WTC11 (cell line): Measurements from ENCODE around the gene METTL9. TPM values are rescaled to one million over a fixed set of nuclear protein-coding genes. Genes with fewer than 3 reads are reported as not detected.

Experiments used
- ATAC-seq: fragments of 200-7000 bp; cut with Tn5 transposase; 2 replicates; pipeline ENCODE4 v1.10.0; 2021; ENCODE audit warnings: mild to moderate bottlenecking, moderate library complexity
- CTCF ChIA-PET: fragments of 300-600 bp; sonication (Branson Sonifier 250); formaldehyde crosslinking; loops from one replicate; lab custom pipeline; 2021; ENCODE audit warnings: antibody characterized with exemption; lab: Charles Lee
- POLR2A ChIA-PET: fragments of 350-600 bp; sonication (Branson Sonifier 250); formaldehyde crosslinking; loops from one replicate; lab custom pipeline; 2021; ENCODE audit warnings: antibody characterized with exemption; lab: Charles Lee
- DNase-seq: peaks from one replicate; pipeline ENCODE4 v3.0.0; 2021; ENCODE audit warnings: low spot score
- H3K27ac Mint-ChIP-seq: 2 replicates; pipeline ENCODE4 v1.8.0; 2021; ENCODE audit warnings: mixed read lengths
- H3K27me3 Mint-ChIP-seq: 2 replicates; pipeline ENCODE4 v1.8.0; 2021; ENCODE audit warnings: low read depth, mild to moderate bottlenecking, moderate library complexity, mixed read lengths
- H3K36me3 Mint-ChIP-seq: 2 replicates; pipeline ENCODE4 v1.8.0; 2021; ENCODE audit warnings: mixed read lengths
- H3K4me1 Mint-ChIP-seq: 2 replicates; pipeline ENCODE4 v1.8.0; 2022; ENCODE audit warnings: mixed read lengths
- H3K4me3 Mint-ChIP-seq: 2 replicates; pipeline ENCODE4 v1.8.0; 2021; ENCODE audit warnings: mild to moderate bottlenecking, moderate library complexity, mixed read lengths
- H3K9me3 Mint-ChIP-seq: 2 replicates; pipeline ENCODE4 v1.8.0; 2021; ENCODE audit warnings: mixed read lengths
- FOXK1 ChIP-seq: sonication (generic); formaldehyde crosslinking; IDR thresholded peaks from 2 replicates; pipeline ENCODE4 v1.8.0; 2022; ENCODE audit warnings: mild to moderate bottlenecking, moderate library complexity, missing genetic modification reagents
- NFATC4 ChIP-seq: fragments of 250-450 bp; sonication (Bioruptor Pico); IDR thresholded peaks from 2 replicates; pipeline ENCODE4 v1.9.0; 2021; ENCODE audit warnings: mild to moderate bottlenecking
- SOX15 ChIP-seq: fragments of 250-450 bp; sonication (Bioruptor Pico); IDR thresholded peaks from 2 replicates; pipeline ENCODE4 v1.9.0; 2021; ENCODE audit warnings: mild to moderate bottlenecking
- ZNF138 ChIP-seq: sonication (generic); formaldehyde crosslinking; conservative IDR thresholded peaks from 2 replicates; pipeline ENCODE4 v1.8.1; 2022; ENCODE audit warnings: mild to moderate bottlenecking, moderate library complexity, missing genetic modification reagents
- ZNF219 ChIP-seq: sonication (generic); formaldehyde crosslinking; IDR thresholded peaks from 2 replicates; pipeline ENCODE4 v1.8.0; 2023; ENCODE audit warnings: missing genetic modification reagents, mild to moderate bottlenecking, borderline replicate concordance
- ZNF416 ChIP-seq: fragments of 250-450 bp; sonication (Bioruptor Pico); IDR thresholded peaks from 2 replicates; pipeline ENCODE4 v1.9.0; 2021; ENCODE audit warnings: mild to moderate bottlenecking, inconsistent platforms
- total RNA-seq: library from RNA; stranded (reverse); gene quantifications from 3 replicates; pipeline ENCODE4 v1.2.3, GENCODE V29; 2021
- TF ChIP-seq, protein P1 (sequence below): sonication (generic); formaldehyde crosslinking; IDR thresholded peaks from 2 replicates; pipeline ENCODE4 v1.8.0; 2023; ENCODE audit warnings: missing genetic modification reagents, mild to moderate bottlenecking, borderline replicate concordance
- TF ChIP-seq, protein P2 (sequence below): fragments of 250-450 bp; sonication (Bioruptor Pico); IDR thresholded peaks from 2 replicates; pipeline ENCODE4 v1.8.0; 2021; ENCODE audit warnings: mild to moderate bottlenecking
- TF ChIP-seq, protein P3 (sequence below): fragments of 250-450 bp; sonication (Bioruptor Pico); IDR thresholded peaks from 2 replicates; pipeline ENCODE4 v1.9.0; 2021; ENCODE audit warnings: mild to moderate bottlenecking, borderline replicate concordance
- TF ChIP-seq, protein P4 (sequence below): sonication (generic); formaldehyde crosslinking; conservative IDR thresholded peaks from 2 replicates; pipeline ENCODE4 v1.8.1; 2023; ENCODE audit warnings: mild to moderate bottlenecking, low read depth, missing genetic modification reagents, moderate library complexity
- TF ChIP-seq, protein P5 (sequence below): sonication (generic); formaldehyde crosslinking; IDR thresholded peaks from 2 replicates; pipeline ENCODE4 v1.8.1; 2023; ENCODE audit warnings: mild to moderate bottlenecking, missing genetic modification reagents, moderate library complexity

The METTL9 gene
- total RNA-seq, 1 experiment from 2014 or later, result 94.6 TPM

DNA sequence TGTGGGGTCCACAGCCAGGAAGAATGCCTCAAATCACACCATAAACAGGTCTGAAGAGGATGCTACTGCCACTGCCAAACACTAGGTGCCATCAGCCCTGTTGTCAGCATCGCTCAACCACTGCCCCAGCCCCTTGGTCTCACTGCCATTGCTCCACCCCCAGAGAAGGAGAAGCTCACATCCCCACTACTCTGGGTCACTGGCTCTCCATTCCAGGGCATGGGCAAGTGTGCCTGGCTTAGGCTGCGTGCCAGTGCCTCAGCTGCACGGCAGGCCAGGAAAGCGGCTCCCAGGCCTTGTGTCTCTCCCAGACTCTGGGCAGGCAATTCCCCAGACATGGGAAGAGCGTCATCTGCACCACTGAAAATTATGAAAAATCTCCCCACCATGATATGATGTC, 54.2 kb downstream of the METTL9 start (continued):
- TF ChIP-seq, protein P1, sequence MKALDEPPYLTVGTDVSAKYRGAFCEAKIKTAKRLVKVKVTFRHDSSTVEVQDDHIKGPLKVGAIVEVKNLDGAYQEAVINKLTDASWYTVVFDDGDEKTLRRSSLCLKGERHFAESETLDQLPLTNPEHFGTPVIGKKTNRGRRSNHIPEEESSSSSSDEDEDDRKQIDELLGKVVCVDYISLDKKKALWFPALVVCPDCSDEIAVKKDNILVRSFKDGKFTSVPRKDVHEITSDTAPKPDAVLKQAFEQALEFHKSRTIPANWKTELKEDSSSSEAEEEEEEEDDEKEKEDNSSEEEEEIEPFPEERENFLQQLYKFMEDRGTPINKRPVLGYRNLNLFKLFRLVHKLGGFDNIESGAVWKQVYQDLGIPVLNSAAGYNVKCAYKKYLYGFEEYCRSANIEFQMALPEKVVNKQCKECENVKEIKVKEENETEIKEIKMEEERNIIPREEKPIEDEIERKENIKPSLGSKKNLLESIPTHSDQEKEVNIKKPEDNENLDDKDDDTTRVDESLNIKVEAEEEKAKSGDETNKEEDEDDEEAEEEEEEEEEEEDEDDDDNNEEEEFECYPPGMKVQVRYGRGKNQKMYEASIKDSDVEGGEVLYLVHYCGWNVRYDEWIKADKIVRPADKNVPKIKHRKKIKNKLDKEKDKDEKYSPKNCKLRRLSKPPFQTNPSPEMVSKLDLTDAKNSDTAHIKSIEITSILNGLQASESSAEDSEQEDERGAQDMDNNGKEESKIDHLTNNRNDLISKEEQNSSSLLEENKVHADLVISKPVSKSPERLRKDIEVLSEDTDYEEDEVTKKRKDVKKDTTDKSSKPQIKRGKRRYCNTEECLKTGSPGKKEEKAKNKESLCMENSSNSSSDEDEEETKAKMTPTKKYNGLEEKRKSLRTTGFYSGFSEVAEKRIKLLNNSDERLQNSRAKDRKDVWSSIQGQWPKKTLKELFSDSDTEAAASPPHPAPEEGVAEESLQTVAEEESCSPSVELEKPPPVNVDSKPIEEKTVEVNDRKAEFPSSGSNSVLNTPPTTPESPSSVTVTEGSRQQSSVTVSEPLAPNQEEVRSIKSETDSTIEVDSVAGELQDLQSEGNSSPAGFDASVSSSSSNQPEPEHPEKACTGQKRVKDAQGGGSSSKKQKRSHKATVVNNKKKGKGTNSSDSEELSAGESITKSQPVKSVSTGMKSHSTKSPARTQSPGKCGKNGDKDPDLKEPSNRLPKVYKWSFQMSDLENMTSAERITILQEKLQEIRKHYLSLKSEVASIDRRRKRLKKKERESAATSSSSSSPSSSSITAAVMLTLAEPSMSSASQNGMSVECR, result no peak
- TF ChIP-seq, protein P2, sequence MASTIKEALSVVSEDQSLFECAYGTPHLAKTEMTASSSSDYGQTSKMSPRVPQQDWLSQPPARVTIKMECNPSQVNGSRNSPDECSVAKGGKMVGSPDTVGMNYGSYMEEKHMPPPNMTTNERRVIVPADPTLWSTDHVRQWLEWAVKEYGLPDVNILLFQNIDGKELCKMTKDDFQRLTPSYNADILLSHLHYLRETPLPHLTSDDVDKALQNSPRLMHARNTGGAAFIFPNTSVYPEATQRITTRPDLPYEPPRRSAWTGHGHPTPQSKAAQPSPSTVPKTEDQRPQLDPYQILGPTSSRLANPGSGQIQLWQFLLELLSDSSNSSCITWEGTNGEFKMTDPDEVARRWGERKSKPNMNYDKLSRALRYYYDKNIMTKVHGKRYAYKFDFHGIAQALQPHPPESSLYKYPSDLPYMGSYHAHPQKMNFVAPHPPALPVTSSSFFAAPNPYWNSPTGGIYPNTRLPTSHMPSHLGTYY (CRISPR knock-in tag), result no peak
- TF ChIP-seq FOXK1 (CRISPR knock-in tag), result no peak
- no peak for TF ChIP-seq NFATC4 (CRISPR knock-in tag)
- TF ChIP-seq ZNF416 (CRISPR knock-in tag), result no peak
- TF ChIP-seq, protein P3, sequence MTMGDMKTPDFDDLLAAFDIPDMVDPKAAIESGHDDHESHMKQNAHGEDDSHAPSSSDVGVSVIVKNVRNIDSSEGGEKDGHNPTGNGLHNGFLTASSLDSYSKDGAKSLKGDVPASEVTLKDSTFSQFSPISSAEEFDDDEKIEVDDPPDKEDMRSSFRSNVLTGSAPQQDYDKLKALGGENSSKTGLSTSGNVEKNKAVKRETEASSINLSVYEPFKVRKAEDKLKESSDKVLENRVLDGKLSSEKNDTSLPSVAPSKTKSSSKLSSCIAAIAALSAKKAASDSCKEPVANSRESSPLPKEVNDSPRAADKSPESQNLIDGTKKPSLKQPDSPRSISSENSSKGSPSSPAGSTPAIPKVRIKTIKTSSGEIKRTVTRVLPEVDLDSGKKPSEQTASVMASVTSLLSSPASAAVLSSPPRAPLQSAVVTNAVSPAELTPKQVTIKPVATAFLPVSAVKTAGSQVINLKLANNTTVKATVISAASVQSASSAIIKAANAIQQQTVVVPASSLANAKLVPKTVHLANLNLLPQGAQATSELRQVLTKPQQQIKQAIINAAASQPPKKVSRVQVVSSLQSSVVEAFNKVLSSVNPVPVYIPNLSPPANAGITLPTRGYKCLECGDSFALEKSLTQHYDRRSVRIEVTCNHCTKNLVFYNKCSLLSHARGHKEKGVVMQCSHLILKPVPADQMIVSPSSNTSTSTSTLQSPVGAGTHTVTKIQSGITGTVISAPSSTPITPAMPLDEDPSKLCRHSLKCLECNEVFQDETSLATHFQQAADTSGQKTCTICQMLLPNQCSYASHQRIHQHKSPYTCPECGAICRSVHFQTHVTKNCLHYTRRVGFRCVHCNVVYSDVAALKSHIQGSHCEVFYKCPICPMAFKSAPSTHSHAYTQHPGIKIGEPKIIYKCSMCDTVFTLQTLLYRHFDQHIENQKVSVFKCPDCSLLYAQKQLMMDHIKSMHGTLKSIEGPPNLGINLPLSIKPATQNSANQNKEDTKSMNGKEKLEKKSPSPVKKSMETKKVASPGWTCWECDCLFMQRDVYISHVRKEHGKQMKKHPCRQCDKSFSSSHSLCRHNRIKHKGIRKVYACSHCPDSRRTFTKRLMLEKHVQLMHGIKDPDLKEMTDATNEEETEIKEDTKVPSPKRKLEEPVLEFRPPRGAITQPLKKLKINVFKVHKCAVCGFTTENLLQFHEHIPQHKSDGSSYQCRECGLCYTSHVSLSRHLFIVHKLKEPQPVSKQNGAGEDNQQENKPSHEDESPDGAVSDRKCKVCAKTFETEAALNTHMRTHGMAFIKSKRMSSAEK, result no peak
- TF ChIP-seq ZNF138 (CRISPR knock-in tag), result no peak

DNA sequence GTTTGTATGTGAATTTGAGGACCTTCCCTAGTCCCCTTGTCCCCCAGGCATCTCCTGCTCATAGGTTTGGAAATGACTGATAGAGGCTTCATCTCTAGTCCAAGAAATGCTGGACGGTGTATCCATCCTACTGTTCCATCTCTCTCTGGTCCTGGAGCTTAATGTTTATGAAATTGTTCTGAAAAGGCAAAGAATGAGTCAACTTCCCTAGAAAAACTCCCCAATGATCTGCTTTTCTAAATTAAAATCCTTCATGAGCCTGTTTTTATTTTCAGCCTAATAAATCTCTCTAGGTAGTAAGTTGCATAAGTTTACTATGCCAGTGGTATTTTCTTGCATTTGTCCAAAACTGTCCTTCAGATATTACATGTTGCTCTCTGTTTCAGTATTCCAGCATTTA, 55.1 kb downstream of the METTL9 start:
- no peaks in the 10 kb centered on the region for H3K27me3 Mint-ChIP-seq
- no peaks in the 10 kb centered on the region for H3K9me3 Mint-ChIP-seq
- peaks cover 12% of the 10 kb centered on the region; the same call in 1 of the 2 replicates for H3K36me3 Mint-ChIP-seq
- no peak overlapping the region for H3K27ac Mint-ChIP-seq
- ChIA-PET POLR2A (no interaction called here), CTCF (interaction anchor here (1.3 kb wide), 1 partner anchor 47 kb away, joined by 3 read pairs; no protein-coding TSS in a partner anchor)
- no peak overlapping the region for H3K4me3 Mint-ChIP-seq
- peaks cover 3% of the 10 kb centered on the region; the same call in 1 of the 2 replicates for H3K4me1 Mint-ChIP-seq
- no peak for DNase-seq
- TF ChIP-seq SOX15 (no peak), ZNF219 (CRISPR knock-in tag) (no peak)
- TF ChIP-seq, protein P4, sequence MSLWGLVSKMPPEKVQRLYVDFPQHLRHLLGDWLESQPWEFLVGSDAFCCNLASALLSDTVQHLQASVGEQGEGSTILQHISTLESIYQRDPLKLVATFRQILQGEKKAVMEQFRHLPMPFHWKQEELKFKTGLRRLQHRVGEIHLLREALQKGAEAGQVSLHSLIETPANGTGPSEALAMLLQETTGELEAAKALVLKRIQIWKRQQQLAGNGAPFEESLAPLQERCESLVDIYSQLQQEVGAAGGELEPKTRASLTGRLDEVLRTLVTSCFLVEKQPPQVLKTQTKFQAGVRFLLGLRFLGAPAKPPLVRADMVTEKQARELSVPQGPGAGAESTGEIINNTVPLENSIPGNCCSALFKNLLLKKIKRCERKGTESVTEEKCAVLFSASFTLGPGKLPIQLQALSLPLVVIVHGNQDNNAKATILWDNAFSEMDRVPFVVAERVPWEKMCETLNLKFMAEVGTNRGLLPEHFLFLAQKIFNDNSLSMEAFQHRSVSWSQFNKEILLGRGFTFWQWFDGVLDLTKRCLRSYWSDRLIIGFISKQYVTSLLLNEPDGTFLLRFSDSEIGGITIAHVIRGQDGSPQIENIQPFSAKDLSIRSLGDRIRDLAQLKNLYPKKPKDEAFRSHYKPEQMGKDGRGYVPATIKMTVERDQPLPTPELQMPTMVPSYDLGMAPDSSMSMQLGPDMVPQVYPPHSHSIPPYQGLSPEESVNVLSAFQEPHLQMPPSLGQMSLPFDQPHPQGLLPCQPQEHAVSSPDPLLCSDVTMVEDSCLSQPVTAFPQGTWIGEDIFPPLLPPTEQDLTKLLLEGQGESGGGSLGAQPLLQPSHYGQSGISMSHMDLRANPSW (CRISPR knock-in tag), result no peak
- TF ChIP-seq, protein P1, result no peak
- TF ChIP-seq, protein P5, sequence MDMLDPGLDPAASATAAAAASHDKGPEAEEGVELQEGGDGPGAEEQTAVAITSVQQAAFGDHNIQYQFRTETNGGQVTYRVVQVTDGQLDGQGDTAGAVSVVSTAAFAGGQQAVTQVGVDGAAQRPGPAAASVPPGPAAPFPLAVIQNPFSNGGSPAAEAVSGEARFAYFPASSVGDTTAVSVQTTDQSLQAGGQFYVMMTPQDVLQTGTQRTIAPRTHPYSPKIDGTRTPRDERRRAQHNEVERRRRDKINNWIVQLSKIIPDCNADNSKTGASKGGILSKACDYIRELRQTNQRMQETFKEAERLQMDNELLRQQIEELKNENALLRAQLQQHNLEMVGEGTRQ (CRISPR knock-in tag), result no peak
- no peak for ATAC-seq
